ENCODE measurements around the gene ARPIN.
"Not testable (repeated sequence)": the region's sequence is repeated elsewhere in the genome, so short reads cannot be mapped to it uniquely, and the experiment has no call there.

Gene ARPIN

DNA sequence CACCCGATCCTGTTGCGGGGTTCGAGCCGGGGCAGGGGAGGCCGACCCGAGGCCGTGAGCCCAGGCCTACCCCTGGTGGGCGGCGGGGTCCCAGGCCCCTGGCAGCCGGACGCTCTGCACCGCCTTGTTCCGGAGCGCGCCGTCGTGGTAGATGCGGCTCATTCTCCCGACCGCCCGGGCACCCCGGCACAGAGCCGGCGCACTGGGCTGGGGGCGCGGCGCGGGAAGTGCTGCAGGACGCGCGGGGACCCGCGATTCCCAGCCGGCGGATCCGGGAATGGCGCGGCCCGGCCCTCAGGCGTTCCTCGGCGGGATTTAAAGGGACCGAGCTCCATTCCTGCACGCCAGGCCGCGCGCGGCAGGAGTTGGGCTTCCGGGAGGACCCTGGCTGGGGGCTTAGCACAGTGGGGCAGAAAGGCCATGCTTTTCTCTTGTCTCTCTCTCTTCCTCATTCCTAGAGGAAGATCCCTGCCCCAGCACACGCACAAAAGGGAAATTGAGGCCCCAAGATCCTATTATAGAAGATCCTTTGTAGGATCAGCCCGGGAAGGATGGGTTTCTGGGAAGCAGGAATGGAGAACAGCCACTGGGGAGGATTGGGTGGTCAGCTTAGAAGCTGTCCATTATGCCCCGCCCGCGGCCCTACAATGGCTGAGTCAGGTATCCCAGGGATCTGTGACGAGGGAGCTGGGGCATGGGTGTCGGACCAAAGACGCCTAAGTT is at the start of gene ARPIN:
Gene ARPIN, minus strand, starts transcription at position 279 of the 723 bp plus-strand sequence. Its CDS starts 117 bp downstream, at position 162.
- DNase-seq, result no peak

DNA sequence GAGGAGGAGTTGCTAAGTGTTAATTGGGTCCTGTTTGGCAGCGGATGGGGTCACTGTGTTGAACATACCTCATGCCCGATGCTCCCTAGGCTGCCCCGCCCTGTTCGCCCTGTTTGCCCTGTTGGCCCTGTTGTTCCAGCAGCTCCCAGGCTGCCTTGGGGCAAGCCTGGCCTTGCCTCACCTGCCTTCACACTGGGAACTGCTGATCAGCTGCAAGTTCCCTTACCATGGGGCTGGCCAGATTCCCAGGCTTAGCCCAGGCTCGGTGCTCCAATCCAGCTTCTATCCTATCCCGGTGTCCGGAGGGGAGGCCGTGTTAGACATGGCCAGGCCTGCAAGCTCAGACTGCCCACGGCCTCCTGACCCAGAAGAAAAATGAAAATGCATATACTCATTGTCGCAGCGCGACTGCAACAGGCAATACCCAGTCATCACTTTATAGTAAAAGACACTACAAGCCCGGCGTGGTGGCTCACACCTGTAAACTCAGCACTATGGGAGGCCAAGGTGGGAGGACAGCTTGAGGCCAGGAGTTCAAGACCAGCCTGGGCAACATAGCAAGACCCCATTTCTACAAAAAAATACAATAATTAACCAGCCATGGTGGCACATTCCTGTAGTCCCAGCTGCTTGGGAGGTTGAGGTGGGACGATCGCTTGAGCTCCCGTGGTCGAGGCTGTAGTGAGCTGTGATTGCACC is 45.5 kb upstream of the ARPIN start:
- DNase-seq, result no peak

- not testable (repeated sequence) for DNase-seq
These were observed 42.8 kb upstream of the ARPIN start for GRCh38 chr15:89955449-89955998.

DNA sequence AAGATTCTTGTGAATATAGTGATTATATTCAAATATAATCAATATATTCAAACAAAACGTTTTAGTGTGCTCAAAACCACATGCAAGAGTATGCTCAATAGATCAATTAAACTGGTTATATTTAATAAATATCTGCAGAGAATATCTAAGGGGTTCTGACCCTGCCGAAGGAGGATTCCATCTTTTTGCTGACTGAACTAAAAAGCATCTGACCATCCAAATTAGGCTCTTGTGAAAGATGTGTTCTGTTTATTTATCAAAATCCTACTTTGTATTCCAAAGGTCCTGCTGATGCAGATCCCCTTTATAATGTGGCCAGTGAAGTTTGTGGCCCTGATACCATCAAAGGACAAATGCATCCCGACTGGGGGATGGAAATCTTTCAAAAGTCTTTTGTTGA is 41.8 kb upstream of the ARPIN start:
- DNase-seq, result no peak

DNA sequence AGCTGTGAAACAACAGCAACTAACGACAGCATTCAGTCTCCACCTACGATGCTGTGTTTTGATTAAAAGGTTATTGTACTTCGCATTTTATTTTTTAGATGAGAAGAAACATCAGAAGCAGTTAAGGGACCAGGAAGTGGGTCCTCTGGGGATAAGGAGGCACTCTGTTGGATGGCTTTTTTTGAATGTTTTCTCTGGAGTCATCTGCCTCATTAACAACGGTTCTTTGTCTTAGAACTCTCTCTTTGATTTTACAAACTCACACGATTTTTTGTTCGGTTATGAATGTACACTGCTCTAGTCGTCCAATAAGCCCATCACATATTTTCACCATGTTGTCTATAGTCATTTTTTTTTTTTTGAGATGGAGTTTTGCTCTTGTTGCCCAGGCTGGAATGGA is 36.0 kb upstream of the ARPIN start:
- no peak for DNase-seq

DNA sequence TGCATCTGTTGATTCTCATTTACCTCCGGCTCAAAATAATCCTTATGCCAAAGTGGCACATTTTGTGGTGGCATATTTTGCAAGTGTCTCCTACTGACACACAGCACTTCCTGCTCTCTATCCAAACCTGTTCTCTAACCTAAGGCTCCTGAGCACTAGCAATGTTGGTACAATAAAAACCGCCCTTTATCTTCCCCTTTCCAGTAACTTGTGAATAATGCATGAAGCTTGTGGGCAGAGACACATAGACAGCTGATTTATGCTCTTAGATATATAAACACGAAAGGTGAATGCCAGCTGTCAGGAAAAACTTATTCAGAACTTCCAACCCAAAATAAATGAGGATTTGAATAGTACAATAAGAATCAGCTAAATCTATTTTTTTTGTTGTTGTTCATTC is 34.6 kb upstream of the ARPIN start:
- no peak for DNase-seq

DNA sequence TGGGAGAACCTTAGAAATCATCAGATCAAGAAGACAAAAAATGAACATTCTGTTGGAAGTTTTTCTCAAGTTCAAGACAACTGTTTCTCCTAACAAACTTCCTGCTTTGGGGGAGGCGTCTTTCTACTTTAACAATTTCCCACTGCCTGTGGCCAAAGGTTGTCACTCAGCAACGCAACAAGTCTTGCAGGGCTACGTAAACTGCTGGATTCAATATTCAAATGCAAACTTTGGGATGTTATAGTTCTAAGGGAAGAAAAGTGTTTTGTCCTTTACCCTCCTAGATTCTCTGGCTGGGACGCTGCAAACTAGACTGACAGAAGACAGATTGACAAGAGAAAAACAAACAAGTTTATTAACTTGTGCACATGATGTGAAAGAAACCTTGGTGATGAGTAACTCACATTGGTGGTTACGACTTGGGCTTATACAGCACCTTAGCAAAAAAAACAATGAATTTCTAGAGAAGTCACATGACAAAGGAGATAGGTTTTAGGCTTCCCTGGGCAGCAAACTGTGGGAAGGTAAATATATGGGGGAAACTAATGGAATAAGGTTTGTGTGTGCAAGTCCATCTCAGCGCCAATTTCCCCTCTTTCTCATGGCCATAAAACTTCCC is 34.0 kb upstream of the ARPIN start:
- DNase-seq, result no peak

DNA sequence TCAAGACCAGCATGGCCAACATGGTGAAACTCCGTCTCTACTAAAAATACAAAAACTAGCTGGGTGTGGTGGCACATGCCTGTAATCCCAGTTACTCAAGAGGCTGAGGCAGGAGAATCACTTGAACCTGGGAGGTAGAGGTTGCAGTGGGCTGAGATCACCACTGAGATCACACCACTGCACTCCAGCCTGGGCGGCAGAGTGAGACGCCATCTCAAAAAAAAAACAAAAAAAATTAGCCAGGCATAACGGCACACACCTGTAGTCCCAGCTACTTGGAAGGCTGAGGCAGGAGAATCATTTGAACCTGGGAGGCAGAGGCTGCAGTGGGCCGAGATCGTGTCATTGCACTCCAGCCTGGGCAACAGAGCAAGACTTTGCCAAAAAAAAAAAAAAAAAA is 31.0 kb upstream of the ARPIN start:
- not testable (repeated sequence) for DNase-seq

DNA sequence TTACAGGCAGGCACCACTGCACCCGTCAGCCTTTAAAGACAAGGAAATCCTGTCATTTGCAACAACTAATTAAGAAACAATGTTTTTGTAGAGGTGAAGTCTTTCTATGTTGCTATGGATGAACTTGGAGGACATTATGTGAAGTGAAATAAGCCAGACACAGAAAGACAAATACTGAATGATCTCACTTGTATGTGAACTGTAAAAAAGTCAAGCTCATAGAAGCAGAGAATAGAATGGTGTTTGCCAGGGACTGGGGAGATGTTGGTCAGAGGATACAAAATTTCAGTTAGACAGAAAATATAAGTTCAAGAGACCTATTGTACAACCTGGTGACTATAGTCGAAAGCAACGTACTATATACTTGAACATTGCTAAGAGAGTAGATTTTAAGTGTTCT is 27.2 kb upstream of the ARPIN start:
- no peak for DNase-seq

DNA sequence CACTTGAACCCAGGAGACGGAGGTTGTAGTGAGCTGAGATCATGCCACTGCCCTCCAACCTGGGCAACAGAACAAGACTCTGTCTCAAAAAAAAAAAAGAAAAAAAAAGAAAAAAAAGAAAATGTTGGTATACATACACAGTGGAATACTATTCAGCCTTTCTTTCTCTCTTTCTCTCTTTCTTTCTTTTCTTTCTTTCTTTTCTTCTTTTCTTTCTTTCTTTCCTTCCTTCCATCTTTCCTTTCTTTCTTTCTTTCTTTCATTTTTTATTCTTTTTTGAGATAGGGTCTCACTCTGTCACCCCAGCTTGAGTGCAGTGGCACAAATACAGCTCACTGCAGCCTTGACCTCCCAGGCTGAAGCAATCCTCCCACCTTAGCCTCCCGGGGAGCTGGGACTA is 26.6 kb upstream of the ARPIN start:
- DNase-seq, result not testable (repeated sequence)

DNA sequence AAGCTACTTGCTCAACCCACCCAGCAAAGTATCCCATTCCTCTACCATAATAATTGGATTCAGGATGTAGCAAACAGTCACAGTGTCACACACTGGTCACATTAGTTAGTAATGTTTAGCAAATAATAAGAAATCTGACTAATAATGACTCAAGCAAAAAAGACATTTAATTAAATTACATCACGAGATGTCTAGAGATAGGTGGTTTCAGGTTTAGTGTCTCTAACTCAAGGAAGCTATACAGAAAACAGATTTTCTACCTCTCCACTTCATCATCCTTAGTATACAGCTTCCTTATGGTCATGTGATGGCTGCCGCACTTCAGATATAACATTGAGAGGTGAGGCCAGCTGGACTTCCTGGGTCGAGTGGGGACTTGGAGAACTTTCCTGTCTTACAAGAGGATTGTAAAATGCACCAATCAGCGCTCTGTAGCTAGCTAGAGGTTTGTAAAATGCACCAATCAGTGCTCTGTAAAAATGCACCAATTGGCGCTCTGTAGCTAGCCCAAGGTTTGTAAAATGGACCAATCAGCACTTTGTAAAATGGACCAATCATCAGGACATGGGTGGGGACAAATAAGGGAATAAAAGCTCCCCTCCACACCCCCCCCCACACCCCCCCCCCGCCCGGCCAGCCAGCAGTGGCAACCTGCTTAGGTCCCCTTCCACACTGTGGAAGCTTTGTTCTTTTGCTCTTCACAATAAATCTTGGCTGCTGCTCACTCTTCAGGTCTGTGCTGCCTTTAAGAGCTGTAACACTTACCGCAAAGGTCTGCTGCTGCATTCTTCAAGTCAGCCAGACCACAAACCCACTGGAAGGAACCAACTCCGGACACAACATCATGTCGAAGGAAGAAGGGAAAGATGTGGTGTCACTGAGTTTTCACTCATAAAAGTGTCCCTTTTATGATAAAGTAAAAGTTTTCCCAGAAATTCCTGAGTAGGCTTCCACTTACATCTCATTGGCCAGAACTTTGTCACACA is 24.9 kb upstream of the ARPIN start:
- no peak for DNase-seq

DNA sequence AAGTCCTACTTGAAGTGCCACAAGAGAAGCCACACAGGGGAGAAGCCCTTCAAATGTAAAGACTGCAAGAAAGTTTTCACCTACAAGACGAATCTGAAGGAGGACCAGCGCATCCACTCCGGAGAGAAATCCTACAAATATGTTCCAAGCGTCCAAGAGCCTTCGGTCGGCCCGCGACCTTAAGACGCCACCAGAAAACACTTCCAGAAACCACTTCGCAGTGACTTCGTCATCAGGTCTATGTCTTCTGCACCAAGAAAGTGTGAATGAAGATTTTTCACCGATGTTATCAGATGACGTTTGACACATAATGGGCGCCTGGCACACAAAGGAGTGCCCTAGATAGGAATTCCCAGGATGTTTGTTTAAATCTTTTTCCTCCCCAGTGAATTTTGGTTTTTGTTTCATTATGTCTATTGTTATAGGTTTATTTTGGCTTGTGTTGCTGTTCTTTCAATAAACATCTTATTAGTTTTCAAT is 24.1 kb upstream of the ARPIN start:
- no peak for DNase-seq

DNA sequence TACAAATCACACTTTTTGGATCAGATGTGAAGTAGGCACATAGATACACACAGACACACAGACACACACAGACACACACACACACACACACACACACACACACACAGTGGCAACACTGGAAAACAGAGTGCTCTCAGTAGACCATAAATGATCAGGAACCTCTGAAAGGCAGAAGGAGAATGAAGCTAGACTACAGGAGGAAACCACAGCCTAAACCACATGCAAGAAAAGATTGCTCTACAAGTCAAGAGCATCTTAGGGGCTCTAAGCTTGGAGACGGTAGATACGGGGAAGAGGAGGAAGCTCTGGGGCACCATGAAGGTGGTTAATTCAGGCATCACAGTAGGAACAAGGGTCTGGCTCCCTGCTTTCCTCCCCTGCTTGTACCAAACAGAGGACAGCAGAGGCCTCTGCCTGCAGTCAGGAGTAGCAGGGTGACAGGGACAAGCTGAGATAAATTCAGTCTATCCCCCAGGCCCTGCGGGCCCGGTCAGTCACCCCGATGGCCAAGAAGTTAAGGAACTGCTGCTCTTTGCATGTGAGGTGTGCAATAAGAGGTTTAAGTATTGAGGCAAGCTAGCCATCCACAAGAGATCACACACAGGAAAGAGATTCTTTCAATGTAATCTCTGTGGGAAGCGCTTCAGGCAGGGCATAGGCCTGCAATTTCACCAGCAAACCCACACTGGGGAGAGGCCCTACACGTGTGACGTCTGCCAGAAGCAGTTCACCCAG is 23.5 kb upstream of the ARPIN start:
- DNase-seq, result peak; percentile 29

DNA sequence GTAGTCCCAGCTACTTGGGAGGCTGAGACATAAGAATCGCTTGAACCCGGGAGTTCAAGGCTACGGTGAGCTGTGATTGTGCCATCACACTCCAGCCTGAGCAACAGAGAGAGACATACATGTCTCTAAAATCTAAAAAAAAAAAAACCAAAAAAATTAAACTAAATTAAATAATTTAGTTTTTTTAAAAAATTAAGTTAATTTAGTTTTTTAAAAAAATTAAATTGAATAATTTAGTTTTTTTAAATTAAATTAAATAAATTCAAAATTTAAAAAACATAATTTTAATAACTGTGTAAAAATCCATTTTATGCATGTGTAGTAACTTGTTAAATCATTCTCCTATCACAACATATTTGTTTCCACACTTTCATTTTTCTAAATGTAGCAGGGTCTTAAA is 20.1 kb upstream of the ARPIN start:
- no peak for DNase-seq

DNA sequence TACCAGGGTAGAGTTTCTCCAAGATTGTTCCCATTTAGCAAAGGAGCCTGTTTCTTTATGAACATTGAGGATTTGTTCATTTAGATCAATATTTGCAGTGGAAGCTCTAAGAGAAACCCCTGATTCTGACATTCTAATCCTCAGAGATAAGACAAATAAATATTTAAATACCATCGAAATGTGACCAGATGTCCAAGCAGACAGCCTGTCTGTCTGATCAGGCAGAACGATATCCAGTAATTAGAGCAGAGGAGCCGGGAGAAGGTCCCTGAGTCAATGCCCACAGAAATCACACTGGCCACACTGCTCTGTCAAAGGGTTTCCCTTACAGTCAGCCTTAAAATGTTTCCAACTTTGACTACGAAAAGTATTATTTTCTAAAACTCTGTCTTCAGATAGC is 15.7 kb upstream of the ARPIN start:
- no peak for DNase-seq

DNA sequence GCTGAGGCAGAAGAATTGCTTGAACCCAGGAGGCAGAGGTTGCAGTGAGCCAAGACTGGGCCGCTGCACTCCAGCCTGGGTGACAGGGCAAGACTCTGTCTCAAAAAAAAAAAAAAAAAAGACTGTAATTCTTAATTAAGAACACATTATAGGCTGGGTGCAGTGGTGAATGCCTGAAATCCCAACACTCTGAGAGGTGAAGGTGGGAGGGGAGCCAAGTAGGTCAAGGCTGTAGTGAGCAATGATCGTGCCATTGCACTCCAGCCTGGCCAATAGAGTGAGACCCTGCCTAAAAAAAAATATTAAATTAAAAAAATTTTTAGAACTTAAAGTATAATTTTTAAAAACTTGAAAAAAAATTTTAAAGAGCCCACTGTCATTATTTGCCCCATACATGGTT is 13.4 kb upstream of the ARPIN start:
- DNase-seq, result no peak

DNA sequence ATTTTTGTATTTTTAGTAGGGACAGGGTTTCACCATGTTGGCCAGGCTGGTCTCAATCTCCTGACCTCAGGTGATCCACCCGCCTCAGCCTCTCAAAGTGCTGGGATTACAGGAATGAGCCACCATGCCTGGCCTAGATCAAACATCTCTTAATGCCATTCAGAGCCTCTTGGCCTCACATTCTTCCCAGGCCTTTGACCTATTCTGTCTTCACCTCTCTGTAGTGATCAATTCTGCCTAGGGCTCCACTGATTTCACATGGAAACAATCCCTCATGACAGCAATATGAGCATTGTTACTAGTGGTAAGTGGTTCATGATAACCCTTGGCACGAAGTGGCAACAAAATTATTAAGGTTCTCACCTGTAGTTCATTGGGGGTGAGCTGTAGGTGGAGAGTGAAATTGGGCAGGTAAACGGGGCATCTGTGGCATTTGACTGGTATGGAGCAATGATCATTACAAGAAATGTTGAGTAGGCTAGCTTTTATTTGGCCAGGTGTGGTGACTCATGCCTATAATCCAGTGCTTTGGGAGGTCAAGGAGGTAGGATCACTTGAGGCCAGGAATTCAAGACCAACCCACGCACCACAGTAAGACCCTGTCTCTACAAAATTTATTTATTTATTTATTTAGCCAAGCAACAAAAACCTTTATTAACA is 4.8 kb upstream of the ARPIN start:
- no peak for DNase-seq

DNA sequence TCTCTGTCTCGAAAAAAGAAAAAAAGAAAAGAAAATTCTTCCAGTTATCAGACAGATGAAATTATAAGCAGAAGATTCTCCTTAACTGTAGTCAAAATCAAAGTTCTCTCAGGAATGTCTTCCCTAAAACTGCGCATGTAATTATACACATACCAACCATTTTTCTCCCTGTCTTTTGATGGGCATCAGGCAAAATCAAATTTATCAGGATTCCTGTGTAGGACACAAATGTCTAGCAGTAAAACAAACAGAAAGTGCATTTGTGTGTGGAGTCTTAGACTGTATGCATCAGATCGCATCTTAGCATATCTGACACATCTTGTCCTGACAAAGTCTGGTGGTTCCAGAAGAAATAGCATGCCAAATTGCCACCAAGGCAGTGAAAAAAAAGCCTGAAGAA is 3.9 kb upstream of the ARPIN start:
- no peak for DNase-seq

DNA sequence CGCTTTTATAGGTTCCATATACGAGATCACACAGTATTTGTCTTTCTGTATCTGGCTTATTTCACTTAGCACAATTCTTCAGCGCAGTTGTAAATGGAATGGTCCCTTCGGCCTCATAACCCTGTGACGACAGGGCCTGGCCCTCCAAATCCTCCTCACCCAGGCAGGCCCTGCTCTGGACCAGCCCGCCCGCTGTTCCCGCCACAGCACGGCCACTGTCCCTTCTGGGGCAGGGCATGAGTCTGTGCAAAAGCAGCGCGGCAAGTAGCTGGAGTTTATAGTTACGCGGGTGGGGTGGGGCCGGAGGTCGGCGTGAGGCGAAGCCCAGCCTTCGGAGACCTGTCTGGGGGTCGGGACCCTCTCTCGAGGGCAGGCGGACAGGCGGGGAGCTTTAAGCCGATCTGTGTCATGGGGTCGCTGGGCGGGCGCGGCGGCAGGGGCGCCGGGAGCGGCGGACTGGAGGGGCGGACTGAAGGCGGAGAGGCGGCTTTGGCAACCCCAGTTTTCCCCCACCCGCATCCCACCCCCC is 543 bp downstream of the ARPIN start:
- DNase-seq, result no peak

DNA sequence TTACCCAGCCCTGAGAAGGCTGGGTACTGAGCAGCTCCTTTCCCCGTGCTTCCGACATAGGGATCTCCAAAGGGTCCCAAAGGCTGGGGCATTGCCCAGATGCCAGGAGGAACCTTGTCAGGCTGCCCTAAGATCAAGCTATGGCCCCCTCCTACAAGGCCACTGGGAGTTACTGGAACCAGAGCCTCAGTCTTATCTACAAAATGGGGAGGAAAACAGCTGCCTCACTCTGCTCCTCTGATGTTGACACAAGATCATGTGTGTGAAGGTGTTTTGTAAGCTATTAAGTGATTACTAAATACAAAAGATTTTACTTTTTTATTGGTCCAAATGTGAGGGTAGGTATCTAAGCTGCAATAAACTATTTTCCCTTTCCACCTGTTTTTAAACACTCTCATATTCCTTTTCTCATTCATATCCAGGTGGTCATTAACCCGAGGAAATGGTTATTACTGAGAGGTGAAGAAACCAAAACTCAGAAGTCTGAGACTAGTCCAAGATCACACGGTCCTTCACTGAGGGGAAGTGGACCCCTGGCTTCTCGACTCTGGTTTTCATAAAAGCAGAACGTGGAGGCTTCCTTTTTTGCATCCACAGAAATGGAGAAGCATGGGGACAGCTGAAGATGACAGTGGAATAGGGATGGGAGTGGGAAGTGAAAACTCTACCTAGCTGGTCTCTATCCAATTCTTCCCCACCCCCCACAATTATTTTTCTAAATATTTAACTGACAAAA is 1.7 kb downstream of the ARPIN start:
- no peak for DNase-seq
